T-helper 2 cell (primary cell): ENCODE data around the gene ACBD4.

Source experiments
- DNase-seq, 5 experiments: peaks; one replicate each; pipeline versions ENCODE4 v3.0.0 to v3.0.0-alpha.2; 2012 to 2022
- total RNA-seq, 2 donors: gene quantifications; one replicate each; lab custom pipeline; 2026; lab: John Stamatoyannopoulos, UW

ACBD4 gene
- total RNA-seq: 13.4 to 18.0 reads per million in 2 donors

GRCh38 chr17:45135192-45135977 is at the start of gene ACBD4:
ACBD4 (plus strand) TSS chr17:45135687; CDS start chr17:45136145, 458 bp downstream.
- DNase-seq: peak; percentile 93 to 96 (median 95)

GRCh38 chr17:45086391-45086790 is 49.1 kb upstream of the ACBD4 start:
- DNase-seq: no peak

GRCh38 chr17:45086865-45087503 is 48.5 kb upstream of the ACBD4 start:
- DNase-seq: no peak

GRCh38 chr17:45087504-45087975 is 47.9 kb upstream of the ACBD4 start:
- no peak for DNase-seq

- DNase-seq: no peak
These were observed 47.5 kb upstream of the ACBD4 start for GRCh38 chr17:45087978-45088377.

- DNase-seq: no peak
These were observed 46.7 kb upstream of the ACBD4 start for GRCh38 chr17:45088741-45089140.

- DNase-seq: no peak
These were observed 44.8 kb upstream of the ACBD4 start for GRCh38 chr17:45090711-45091110.

GRCh38 chr17:45091778-45092425 is 43.6 kb upstream of the ACBD4 start:
- no peak for DNase-seq

GRCh38 chr17:45092911-45093430 is 42.5 kb upstream of the ACBD4 start:
- DNase-seq: no peak

GRCh38 chr17:45093444-45094110 is 41.9 kb upstream of the ACBD4 start:
- DNase-seq: no peak

- no peak for DNase-seq
These were observed 39.3 kb upstream of the ACBD4 start for GRCh38 chr17:45096141-45096540.

GRCh38 chr17:45096926-45097325 is 38.6 kb upstream of the ACBD4 start:
- no peak for DNase-seq

GRCh38 chr17:45098081-45098868 is 37.2 kb upstream of the ACBD4 start:
- DNase-seq: no peak

- DNase-seq: peak; percentile 21 to 69 (median 58)
These were observed 36.4 kb upstream of the ACBD4 start for GRCh38 chr17:45098869-45099616.

GRCh38 chr17:45101546-45101882 is 34.0 kb upstream of the ACBD4 start:
- DNase-seq: no peak

- DNase-seq: no peak
These were observed 33.3 kb upstream of the ACBD4 start for GRCh38 chr17:45101883-45102811.

GRCh38 chr17:45102856-45103255 is 32.6 kb upstream of the ACBD4 start:
- DNase-seq: no peak

- no peak for DNase-seq
These were observed 32.2 kb upstream of the ACBD4 start for GRCh38 chr17:45103269-45103795.

GRCh38 chr17:45104029-45104428 is 31.5 kb upstream of the ACBD4 start:
- DNase-seq: no peak

- no peak for DNase-seq
These were observed 31.0 kb upstream of the ACBD4 start for GRCh38 chr17:45104497-45104896.
